Glutamatergic neuron (in vitro differentiated cells): Measurements from ENCODE around the gene RITA1. TPM values are rescaled to one million over a fixed set of nuclear protein-coding genes. Genes with fewer than 3 reads are reported as not detected.

Experiments
- DNase-seq: peaks from one replicate; pipeline ENCODE4 v3.0.0; 2022
- H3K27ac Mint-ChIP-seq: one replicate; pipeline ENCODE4 v1.8.0; 2020; ENCODE audit warnings: mild to moderate bottlenecking, mixed read lengths, inconsistent platforms; ENCODE audit not compliant: unreplicated experiment
- H3K27me3 Mint-ChIP-seq: one replicate; pipeline ENCODE4 v1.8.0; 2020; ENCODE audit warnings: mild to moderate bottlenecking, moderate library complexity, mixed read lengths, inconsistent platforms; ENCODE audit not compliant: unreplicated experiment
- H3K36me3 Mint-ChIP-seq: one replicate; pipeline ENCODE4 v1.8.0; 2020; ENCODE audit warnings: mild to moderate bottlenecking, mixed read lengths, inconsistent platforms; ENCODE audit not compliant: unreplicated experiment
- H3K4me1 Mint-ChIP-seq: one replicate; pipeline ENCODE4 v1.8.0; 2020; ENCODE audit warnings: mild to moderate bottlenecking, low read depth, mixed read lengths, inconsistent platforms; ENCODE audit not compliant: unreplicated experiment
- H3K4me3 Mint-ChIP-seq: one replicate; pipeline ENCODE4 v1.8.0; 2020; ENCODE audit warnings: mild to moderate bottlenecking, mixed read lengths, inconsistent platforms; ENCODE audit not compliant: unreplicated experiment
- H3K9me3 Mint-ChIP-seq: one replicate; pipeline ENCODE4 v1.8.0; 2020; ENCODE audit warnings: mild to moderate bottlenecking, moderate library complexity, mixed read lengths, inconsistent platforms; ENCODE audit not compliant: unreplicated experiment
- total RNA-seq: library from RNA; stranded (reverse); fragmentation: NEBNext Ultra II Directional; extraction: Animal tissue kit (Norgen Biotek cat#: 25700); gene quantifications from one replicate; pipeline ENCODE4 v1.2.1, GENCODE V29; 2021; ENCODE audit not compliant: unreplicated experiment
- TF ChIP-seq, protein P1 (sequence below): fragments of 200-600 bp; sonication (generic); IDR thresholded peaks from one replicate; pipeline ENCODE4 v1.5.0; 2021; ENCODE audit not compliant: partially characterized antibody, unreplicated experiment

Gene RITA1
- total RNA-seq, 1 donor from 2014 or later: 6.7 TPM

GRCh38 chr12:113170926-113171325 is 14.6 kb upstream of the RITA1 start:
- TF ChIP-seq, protein P1, sequence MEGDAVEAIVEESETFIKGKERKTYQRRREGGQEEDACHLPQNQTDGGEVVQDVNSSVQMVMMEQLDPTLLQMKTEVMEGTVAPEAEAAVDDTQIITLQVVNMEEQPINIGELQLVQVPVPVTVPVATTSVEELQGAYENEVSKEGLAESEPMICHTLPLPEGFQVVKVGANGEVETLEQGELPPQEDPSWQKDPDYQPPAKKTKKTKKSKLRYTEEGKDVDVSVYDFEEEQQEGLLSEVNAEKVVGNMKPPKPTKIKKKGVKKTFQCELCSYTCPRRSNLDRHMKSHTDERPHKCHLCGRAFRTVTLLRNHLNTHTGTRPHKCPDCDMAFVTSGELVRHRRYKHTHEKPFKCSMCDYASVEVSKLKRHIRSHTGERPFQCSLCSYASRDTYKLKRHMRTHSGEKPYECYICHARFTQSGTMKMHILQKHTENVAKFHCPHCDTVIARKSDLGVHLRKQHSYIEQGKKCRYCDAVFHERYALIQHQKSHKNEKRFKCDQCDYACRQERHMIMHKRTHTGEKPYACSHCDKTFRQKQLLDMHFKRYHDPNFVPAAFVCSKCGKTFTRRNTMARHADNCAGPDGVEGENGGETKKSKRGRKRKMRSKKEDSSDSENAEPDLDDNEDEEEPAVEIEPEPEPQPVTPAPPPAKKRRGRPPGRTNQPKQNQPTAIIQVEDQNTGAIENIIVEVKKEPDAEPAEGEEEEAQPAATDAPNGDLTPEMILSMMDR: no peak
- no peak for DNase-seq
- H3K27ac Mint-ChIP-seq: no peak overlapping the region
- no peak overlapping the region for H3K4me3 Mint-ChIP-seq
- peaks cover 2% of the 10 kb centered on the region for H3K27me3 Mint-ChIP-seq
- no peaks in the 10 kb centered on the region for H3K36me3 Mint-ChIP-seq
- H3K4me1 Mint-ChIP-seq: peaks cover under 1% of the 10 kb centered on the region
- H3K9me3 Mint-ChIP-seq: no peaks in the 10 kb centered on the region

DNA sequence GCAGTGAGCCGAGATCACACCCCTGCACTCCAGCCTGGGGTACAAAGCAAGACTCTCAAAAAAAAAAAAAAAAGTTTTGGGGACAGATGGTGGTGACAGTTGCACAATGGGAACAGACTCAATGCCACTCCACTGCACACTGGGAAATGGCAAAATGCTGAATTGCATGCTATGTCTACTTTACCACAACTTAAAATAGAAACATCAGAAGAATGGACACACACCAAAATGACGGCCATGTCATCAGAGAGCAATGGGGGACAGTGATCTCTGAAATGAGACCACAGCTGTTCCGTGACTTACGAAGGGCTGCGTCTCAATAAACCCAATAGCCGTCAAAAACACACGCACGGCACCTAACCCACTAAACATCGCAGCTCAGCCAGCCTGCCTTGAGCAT is 14.0 kb upstream of the RITA1 start:
- Mint-ChIP-seq H3K27ac (no peak overlapping the region), H3K9me3 (no peaks in the 10 kb centered on the region), H3K4me1 (no peaks in the 10 kb centered on the region), H3K27me3 (peaks cover 2% of the 10 kb centered on the region), H3K4me3 (no peak overlapping the region), H3K36me3 (no peaks in the 10 kb centered on the region)
- TF ChIP-seq, protein P1: no peak
- DNase-seq: no peak

GRCh38 chr12:113172185-113172584 is 13.3 kb upstream of the RITA1 start:
- Mint-ChIP-seq H3K4me1 (no peaks in the 10 kb centered on the region), H3K36me3 (peaks cover 6% of the 10 kb centered on the region), H3K27me3 (peaks cover 2% of the 10 kb centered on the region), H3K27ac (no peak overlapping the region), H3K4me3 (no peak overlapping the region), H3K9me3 (no peaks in the 10 kb centered on the region)
- TF ChIP-seq, protein P1: no peak
- no peak for DNase-seq

DNA sequence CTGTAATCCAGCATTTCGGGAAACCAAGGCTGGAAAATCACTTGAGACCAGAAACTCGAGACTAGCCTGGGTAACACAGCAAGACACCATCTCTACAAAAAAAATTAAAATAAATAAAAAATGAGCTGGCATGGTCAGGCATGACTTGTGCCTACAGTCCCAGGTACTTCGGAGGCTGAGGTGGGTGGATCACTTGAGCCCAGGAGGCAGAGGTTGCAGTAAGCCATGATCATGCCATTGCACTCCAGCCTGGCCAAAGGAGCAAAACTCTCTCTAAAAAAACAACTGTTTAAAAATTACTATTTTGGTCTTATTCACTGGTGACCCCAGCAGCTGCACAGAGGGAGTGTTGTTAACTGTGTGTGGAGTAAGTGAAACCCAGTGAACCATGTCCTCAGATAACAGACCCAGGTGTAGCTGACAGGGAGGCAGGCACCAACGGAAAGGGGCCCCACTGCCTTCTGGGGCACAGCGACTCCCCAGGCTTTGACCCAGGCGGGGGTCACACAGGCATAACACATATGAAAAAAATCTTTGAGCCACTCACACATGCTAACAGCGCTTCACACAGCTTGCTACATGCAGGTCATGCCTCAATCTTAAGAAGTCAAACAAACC is 12.3 kb upstream of the RITA1 start:
- no peaks in the 10 kb centered on the region for H3K9me3 Mint-ChIP-seq
- no peak for DNase-seq
- no peak overlapping the region for H3K4me3 Mint-ChIP-seq
- no peaks in the 10 kb centered on the region for H3K4me1 Mint-ChIP-seq
- peaks cover 2% of the 10 kb centered on the region for H3K27me3 Mint-ChIP-seq
- H3K36me3 Mint-ChIP-seq: peaks cover 11% of the 10 kb centered on the region
- TF ChIP-seq, protein P1: no peak
- no peak overlapping the region for H3K27ac Mint-ChIP-seq

GRCh38 chr12:113174461-113175384 is 10.8 kb upstream of the RITA1 start:
- Mint-ChIP-seq H3K27me3 (peaks cover 2% of the 10 kb centered on the region), H3K27ac (no peak overlapping the region), H3K4me3 (no peak overlapping the region), H3K9me3 (no peaks in the 10 kb centered on the region), H3K4me1 (no peaks in the 10 kb centered on the region), H3K36me3 (peaks cover 11% of the 10 kb centered on the region)
- TF ChIP-seq, protein P1: peak; percentile 100
- DNase-seq: peak; percentile 87
